Skin epidermis (tissue), 12 donors: ENCODE measurements around the gene TIMM8A.
"Not testable (repeated sequence)": the region's sequence is repeated elsewhere in the genome, so short reads cannot be mapped to it uniquely, and the experiment has no call there.

Experiments
- H3K27ac ChIP-seq, 21 experiments: fragments of 200-600 bp; sonication (generic) in 11 of 21; one replicate each; pipeline ENCODE4 v1.5.0; 2020; ENCODE audit warnings: mild to moderate bottlenecking in 3 of 21, inconsistent platforms in 2 of 21, moderate library complexity in 2 of 21
- H3K4me3 ChIP-seq, 7 experiments: fragments of 200-600 bp; sonication (generic) in 2 of 7; one replicate each; pipeline ENCODE4 v1.5.0; 2020; ENCODE audit warnings: inconsistent platforms in 2 of 7, mild to moderate bottlenecking in 2 of 7, moderate library complexity in 1 of 7

The TIMM8A gene

GRCh38 chrX:101362116-101362515, 13.6 kb upstream of the TIMM8A start:
- H3K4me3 ChIP-seq, result no peak overlapping the region
- H3K27ac ChIP-seq, result no peak overlapping the region

- H3K4me3 ChIP-seq, result no peak overlapping the region
- no peak overlapping the region for H3K27ac ChIP-seq
Observed at GRCh38 chrX:101360390-101360789, 11.8 kb upstream of the TIMM8A start.

- H3K4me3 ChIP-seq, result no peak overlapping the region
- no peak overlapping the region for H3K27ac ChIP-seq
Observed at GRCh38 chrX:101359966-101360365, 11.4 kb upstream of the TIMM8A start.

- no peak overlapping the region for H3K4me3 ChIP-seq
Observed at GRCh38 chrX:101357166-101357795, 8.7 kb upstream of the TIMM8A start.

GRCh38 chrX:101349193-101349562, 636 bp upstream of the TIMM8A start:
- Histone ChIP-seq H3K4me3 (peak overlapping the region; percentile 46 to 67 (median 59)), H3K27ac (peak overlapping the region in 18 of 21 experiments; percentile 37 to 94 (median 85))

More at GRCh38 chrX:101357166-101357795, 8.7 kb upstream of the TIMM8A start:
- H3K27ac ChIP-seq, result no peak overlapping the region

- peak overlapping the region; percentile 46 to 67 (median 59) for H3K4me3 ChIP-seq
- H3K27ac ChIP-seq, result peak overlapping the region in 20 of 21 experiments; percentile 17 to 94 (median 84)
Observed at GRCh38 chrX:101347859-101348451, 587 bp downstream of the TIMM8A start.

- H3K27ac ChIP-seq, result no peak overlapping the region
- H3K4me3 ChIP-seq, result no peak overlapping the region
Observed at GRCh38 chrX:101337776-101338271, 10.7 kb downstream of the TIMM8A start.

- H3K4me3 ChIP-seq, H3K27ac ChIP-seq: not testable (repeated sequence)
Observed at GRCh38 chrX:101334310-101334709, 14.2 kb downstream of the TIMM8A start.

- H3K4me3 ChIP-seq, H3K27ac ChIP-seq: not testable (repeated sequence)
Observed at GRCh38 chrX:101326600-101326999, 21.9 kb downstream of the TIMM8A start.

GRCh38 chrX:101303790-101304189, 44.8 kb downstream of the TIMM8A start:
- no peak overlapping the region for H3K4me3 ChIP-seq
- H3K27ac ChIP-seq, result no peak overlapping the region
